ENCODE results near the gene CCDC91.
"Not testable (repeated sequence)": the region's sequence is repeated elsewhere in the genome, so short reads cannot be mapped to it uniquely, and the experiment has no call there.

The CCDC91 gene

GRCh38 chr12:28235985-28236384 lies 45.7 kb downstream of the CCDC91 start:
- DNase-seq = no peak

GRCh38 chr12:28237423-28237822 lies 47.2 kb downstream of the CCDC91 start:
- DNase-seq = no peak

GRCh38 chr12:28239918-28240317 lies 49.7 kb downstream of the CCDC91 start:
- no peak for DNase-seq

GRCh38 chr12:28240853-28241252 lies 50.6 kb downstream of the CCDC91 start:
- DNase-seq = no peak

DNA sequence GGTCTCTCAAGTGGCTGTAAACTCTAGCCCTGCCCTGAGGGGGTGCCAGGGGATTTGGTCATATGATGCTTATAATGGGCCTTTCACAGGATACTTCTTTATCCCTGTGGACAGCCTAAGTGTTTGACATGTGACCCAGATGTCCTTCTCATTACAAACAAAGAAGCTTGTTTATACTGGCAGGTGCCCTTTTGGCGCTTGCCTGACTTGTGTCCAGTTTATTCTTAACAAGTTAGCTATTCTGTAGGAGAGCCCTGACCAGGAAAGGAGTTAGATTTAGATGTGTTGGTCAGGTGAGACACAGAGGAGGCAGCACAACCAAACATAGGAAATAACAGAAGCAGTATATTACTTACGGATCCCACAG lies 51.9 kb downstream of the CCDC91 start:
- no peak for DNase-seq

GRCh38 chr12:28242496-28243309 lies 52.4 kb downstream of the CCDC91 start:
- no peak for DNase-seq

DNA sequence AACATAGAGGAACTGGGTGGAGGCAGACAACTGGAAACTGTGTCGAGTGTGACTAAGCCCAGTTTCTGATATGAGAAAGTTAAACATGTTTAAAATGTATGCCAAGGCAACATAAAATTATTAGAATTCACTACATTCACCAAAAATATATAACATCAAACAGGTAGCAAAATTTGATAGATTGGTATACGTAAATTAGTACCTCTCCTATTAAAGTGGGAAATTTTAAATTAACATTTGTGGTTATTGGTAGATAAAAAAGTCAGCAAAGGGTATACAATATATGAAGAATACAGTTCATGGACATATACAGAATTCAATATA lies 53.0 kb downstream of the CCDC91 start:
- DNase-seq = no peak

GRCh38 chr12:28247806-28248205 lies 57.5 kb downstream of the CCDC91 start:
- DNase-seq = no peak

GRCh38 chr12:28248555-28249145 lies 58.4 kb downstream of the CCDC91 start:
- no peak for DNase-seq

DNA sequence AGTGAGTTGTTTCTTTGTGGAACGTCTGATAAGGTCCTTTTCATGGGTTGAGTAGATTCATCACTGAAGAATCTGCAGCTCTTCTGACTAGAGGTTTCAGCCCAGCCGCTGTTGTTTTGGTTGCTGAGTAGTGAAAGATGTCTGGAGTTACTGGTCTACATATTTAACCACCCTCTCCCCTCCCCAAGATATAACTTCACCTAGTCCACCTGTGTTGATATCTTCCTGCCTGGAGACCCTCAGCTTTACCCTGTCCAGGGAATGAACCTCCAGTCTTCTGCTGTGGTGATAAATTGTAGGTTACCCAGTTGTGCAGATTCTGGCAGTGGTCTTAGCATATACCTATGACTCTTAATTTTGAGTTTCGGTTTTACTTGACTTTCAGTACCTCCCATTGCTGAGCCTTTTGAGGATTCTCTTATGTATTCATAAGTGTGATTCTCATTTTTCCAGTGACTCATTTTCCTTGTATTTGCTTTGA lies 62.9 kb downstream of the CCDC91 start:
- DNase-seq = no peak

- DNase-seq = no peak
Observed at GRCh38 chr12:28257411-28257810, 67.2 kb downstream of the CCDC91 start.

GRCh38 chr12:28258998-28259397 lies 68.7 kb downstream of the CCDC91 start:
- DNase-seq = no peak

GRCh38 chr12:28265435-28266042 lies 75.3 kb downstream of the CCDC91 start:
- no peak for DNase-seq

GRCh38 chr12:28267920-28268607 lies 77.8 kb downstream of the CCDC91 start:
- not testable (repeated sequence) for DNase-seq

DNA sequence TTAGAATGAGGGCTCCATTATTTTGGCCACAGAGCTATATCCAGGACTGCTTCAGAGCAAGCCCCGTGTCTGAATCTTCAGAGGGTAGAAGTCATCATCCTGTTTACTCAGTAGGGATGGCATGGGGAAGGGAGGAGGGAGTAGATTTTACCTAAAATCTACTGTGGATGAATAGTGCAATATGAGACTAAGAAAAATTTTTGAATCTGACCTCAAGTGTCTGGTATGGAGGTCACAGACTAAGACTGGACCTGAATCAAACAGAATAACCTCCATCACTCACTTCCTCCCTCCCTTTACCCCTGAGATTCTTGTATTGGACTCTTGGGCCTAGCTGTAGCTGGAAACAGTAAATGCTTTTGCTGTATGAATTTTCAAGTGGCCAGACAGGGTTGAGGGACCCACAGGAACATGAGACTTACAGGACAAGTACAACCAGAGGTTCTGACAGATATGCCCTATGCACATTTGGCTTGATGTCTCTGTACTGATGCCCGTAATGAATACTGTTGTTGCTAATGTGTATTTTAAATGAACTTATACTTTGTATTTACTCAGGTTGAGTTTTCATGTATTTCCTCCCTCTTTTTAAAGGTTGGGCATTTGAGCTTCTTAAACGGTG lies 78.5 kb downstream of the CCDC91 start:
- no peak for DNase-seq

DNA sequence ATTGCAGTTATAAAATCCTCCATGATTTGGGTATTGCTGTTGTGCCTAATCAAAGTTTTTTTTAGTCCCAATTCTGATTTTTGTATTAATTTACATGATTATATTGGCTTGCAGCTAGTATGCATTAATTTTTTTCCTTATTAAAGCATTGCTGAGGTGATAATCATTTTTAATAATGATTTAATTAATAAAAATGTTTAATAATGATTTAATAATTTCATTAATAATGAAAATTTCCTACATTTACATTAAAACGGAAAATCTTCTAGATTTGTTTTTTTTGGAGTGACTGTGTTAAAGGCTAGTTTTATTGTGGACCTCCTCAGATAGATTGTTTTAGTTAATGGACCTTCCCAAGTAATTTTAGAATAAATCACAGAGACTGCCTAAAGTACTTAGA lies 79.6 kb downstream of the CCDC91 start:
- DNase-seq = no peak

DNA sequence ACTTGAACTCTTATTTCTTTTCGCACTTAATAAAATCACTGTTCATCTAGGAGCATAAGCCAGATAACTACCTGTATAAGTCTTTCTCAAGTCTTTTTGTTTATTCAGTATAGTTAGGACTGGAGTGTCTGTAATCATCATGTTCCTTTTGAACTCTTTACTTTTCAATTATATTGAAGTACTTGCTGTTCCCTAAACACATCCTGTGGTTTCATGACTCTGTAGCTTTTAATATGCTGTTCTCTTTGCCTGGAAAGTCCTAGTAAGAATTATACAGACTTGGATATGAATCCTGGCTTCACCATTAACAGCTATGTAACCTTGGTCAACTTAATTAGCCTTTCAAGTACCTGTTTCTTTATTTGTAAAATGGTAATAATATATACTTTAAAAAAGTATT lies 88.2 kb downstream of the CCDC91 start:
- DNase-seq = no peak

- no peak for DNase-seq
Observed at GRCh38 chr12:28278960-28279359, 88.7 kb downstream of the CCDC91 start.

DNA sequence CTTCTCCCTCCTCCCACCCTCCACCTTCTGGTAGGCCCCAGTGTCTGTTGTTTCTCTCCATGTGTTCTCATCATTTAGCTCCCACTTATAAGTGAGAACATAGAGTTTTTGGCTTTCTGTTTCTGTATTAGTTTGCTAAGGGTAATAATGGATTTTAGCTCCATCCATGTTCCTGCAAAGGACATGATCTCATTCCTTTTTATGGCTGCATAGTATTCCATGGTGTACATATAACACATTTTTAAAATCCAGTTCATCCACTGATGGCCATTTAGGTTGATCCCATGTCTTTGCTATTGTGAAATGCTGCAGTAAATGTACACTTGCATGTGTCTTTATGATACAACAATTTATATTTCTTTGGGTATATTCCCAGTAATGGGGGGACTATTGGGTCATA lies 96.1 kb downstream of the CCDC91 start:
- DNase-seq = no peak

- DNase-seq = no peak
Observed at GRCh38 chr12:28290262-28290661, 100.0 kb downstream of the CCDC91 start.

DNA sequence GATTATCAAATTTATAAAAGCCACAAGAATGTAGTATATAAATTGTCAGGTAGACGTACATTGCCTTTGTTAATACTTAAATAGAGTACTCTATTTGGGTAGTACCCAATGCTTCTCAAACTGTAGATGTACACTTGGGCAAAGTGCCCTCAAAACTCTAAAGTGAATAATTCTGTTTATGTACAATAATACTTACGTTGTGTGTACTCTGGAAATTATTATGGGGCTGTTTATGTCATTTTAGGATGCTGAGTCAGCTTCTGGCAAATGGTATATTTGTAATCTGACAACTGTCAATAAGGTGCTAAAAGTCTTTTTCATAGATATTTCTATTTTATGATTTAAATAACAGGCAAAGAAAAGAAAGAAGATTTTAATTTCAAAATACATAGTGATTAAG lies 102.4 kb downstream of the CCDC91 start:
- DNase-seq = no peak

GRCh38 chr12:28294300-28294699 lies 104.0 kb downstream of the CCDC91 start:
- DNase-seq = no peak

DNA sequence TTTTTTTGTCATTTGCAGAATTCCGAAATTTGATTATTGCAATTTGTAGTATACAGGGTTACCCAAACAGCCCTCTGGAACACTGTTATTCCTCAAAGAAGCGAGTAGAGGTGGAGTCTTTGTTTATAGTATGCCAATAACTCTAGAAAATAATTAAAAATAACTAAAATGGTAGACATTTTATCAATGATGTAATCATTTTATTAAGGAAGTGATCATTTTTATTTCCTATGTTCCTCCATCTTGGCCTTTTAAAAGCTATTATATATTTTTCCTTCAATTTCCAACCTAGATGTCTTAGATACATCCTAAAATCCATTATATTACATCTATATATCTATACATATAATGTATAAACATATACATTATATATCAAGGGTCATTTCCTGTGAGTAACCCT lies 106.0 kb downstream of the CCDC91 start:
- no peak for DNase-seq

Data from GDM1 (cell line).